RPMI8226 (cell line): Measurements from ENCODE around the gene POLR1A.

ENCODE experiments used
- DNase-seq: peaks from one replicate; pipeline ENCODE4 v3.0.0-alpha.2; 2015

POLR1A gene

GRCh38 chr2:85971366-85971765 lies 134.3 kb downstream of the POLR1A start:
- no peak for DNase-seq
